Neural progenitor cell (in vitro differentiated cells): ENCODE measurements around the gene PUS3.

ENCODE experiments used
- EZH2 ChIP-seq: fragments of 200-600 bp; sonication (generic); IDR thresholded peaks from 2 replicates; pipeline ENCODE4 v1.6.1; 2017; ENCODE audit warnings: antibody characterized with exemption, mild to moderate bottlenecking, moderate library complexity
- EZH2phosphoT487 ChIP-seq: fragments of 200-600 bp; sonication (generic); IDR thresholded peaks from 2 replicates; pipeline ENCODE4 v1.6.1; 2017; ENCODE audit warnings: antibody characterized with exemption
- TF ChIP-seq, protein P1 (sequence below): fragments of 200-600 bp; sonication (generic); IDR thresholded peaks from 2 replicates; pipeline ENCODE4 v1.5.1; 2017; ENCODE audit warnings: antibody characterized with exemption, mild to moderate bottlenecking

DNA sequence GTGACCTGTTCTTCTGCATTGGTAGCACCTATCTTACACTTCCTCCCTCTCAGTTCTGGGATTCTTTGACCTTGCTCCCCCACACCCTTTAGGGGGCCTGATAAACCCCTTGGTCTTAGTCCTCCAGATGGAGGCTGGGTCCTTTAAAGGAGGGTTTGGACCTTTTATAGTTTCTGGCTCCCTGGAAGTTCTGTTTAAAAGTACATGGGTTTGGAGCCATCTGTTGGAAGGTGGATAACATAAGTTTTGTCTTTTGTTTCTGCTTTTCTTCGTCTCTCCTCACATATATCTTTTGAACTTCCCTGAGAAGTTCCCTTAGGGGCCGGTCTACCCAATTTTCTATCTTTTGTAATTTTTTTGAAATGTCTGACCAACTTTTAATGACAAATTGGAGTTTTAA lies 33.5 kb downstream of the PUS3 start:
- TF ChIP-seq, protein P1, sequence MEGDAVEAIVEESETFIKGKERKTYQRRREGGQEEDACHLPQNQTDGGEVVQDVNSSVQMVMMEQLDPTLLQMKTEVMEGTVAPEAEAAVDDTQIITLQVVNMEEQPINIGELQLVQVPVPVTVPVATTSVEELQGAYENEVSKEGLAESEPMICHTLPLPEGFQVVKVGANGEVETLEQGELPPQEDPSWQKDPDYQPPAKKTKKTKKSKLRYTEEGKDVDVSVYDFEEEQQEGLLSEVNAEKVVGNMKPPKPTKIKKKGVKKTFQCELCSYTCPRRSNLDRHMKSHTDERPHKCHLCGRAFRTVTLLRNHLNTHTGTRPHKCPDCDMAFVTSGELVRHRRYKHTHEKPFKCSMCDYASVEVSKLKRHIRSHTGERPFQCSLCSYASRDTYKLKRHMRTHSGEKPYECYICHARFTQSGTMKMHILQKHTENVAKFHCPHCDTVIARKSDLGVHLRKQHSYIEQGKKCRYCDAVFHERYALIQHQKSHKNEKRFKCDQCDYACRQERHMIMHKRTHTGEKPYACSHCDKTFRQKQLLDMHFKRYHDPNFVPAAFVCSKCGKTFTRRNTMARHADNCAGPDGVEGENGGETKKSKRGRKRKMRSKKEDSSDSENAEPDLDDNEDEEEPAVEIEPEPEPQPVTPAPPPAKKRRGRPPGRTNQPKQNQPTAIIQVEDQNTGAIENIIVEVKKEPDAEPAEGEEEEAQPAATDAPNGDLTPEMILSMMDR: no peak
- TF ChIP-seq EZH2: no peak
- no peak for TF ChIP-seq EZH2phosphoT487
